ENCODE results near the gene SLC35A5.

DNA sequence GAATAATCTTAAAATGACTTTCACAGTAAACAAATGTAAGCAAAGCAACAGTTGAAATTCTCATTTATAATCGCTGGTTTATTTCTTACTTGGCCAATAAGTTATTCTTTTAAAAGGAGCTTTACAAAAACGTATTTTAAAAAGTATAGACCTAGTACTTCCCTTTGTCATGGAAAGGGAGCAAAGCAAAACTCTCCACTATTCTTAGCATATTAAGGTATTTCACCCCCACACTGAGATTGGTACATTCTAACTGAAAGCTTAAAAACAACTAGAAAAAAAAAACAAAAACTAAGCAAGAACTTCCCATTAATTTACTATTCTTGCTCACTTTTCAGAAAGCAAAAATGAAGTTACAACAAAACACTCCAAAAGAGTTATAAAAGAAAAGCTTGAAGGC lies 1.5 kb upstream of the SLC35A5 start:
- TF ChIP-seq, protein P1, sequence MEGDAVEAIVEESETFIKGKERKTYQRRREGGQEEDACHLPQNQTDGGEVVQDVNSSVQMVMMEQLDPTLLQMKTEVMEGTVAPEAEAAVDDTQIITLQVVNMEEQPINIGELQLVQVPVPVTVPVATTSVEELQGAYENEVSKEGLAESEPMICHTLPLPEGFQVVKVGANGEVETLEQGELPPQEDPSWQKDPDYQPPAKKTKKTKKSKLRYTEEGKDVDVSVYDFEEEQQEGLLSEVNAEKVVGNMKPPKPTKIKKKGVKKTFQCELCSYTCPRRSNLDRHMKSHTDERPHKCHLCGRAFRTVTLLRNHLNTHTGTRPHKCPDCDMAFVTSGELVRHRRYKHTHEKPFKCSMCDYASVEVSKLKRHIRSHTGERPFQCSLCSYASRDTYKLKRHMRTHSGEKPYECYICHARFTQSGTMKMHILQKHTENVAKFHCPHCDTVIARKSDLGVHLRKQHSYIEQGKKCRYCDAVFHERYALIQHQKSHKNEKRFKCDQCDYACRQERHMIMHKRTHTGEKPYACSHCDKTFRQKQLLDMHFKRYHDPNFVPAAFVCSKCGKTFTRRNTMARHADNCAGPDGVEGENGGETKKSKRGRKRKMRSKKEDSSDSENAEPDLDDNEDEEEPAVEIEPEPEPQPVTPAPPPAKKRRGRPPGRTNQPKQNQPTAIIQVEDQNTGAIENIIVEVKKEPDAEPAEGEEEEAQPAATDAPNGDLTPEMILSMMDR (IDR thresholded peaks at IDR 0.05; ENCODE audit: insufficient read depth, low read depth, low read length), result no peak
- no peak for TF ChIP-seq EZH2 (IDR thresholded peaks at IDR 0.05; ENCODE audit: insufficient read depth, low read length)

All from astrocyte (in vitro differentiated cells and primary cell).